Fibroblast of villous mesenchyme (primary cell): Measurements from ENCODE around the gene THSD4. TPM values are rescaled to one million over a fixed set of nuclear protein-coding genes. Genes with fewer than 3 reads are reported as not detected.

ENCODE experiments used
- DNase-seq: peaks from one replicate; pipeline ENCODE4 v3.0.0-alpha.2; 2010; ENCODE audit warnings: low read depth
- H3K4me3 ChIP-seq: 2 replicates; pipeline ENCODE4 v1.5.1; 2011; ENCODE audit warnings: low read depth, mild to moderate bottlenecking, low read length
- CTCF ChIP-seq: IDR thresholded peaks from 2 replicates; pipeline ENCODE4 v1.5.1; 2012; ENCODE audit warnings: low read depth, mild to moderate bottlenecking, low read length; ENCODE audit not compliant: insufficient read depth
- total RNA-seq: library from RNA; depleted of rRNA; stranded (reverse); fragments of >200 nt; gene quantifications from 2 replicates; pipeline ENCODE4 v1.2.3, GENCODE V29; 2012

Gene THSD4
- total RNA-seq, 1 donor = 76.4 TPM

- H3K4me3 ChIP-seq = no peak overlapping the region
- no peak for TF ChIP-seq CTCF
- DNase-seq = peak; percentile 58
Observed at GRCh38 chr15:71611553-71612396, 496.5 kb downstream of the THSD4 start.

- H3K4me3 ChIP-seq = no peak overlapping the region
- no peak for TF ChIP-seq CTCF
- no peak for DNase-seq
Observed at GRCh38 chr15:71612397-71612722, 497.1 kb downstream of the THSD4 start.

GRCh38 chr15:71612869-71613268 lies 497.6 kb downstream of the THSD4 start:
- no peak overlapping the region for H3K4me3 ChIP-seq
- no peak for DNase-seq
- no peak for TF ChIP-seq CTCF

GRCh38 chr15:71623111-71623510 lies 507.8 kb downstream of the THSD4 start:
- no peak overlapping the region for H3K4me3 ChIP-seq
- no peak for DNase-seq
- no peak for TF ChIP-seq CTCF

- TF ChIP-seq CTCF = no peak
- no peak overlapping the region for H3K4me3 ChIP-seq
- no peak for DNase-seq
Observed at GRCh38 chr15:71626596-71627088, 511.4 kb downstream of the THSD4 start.

- no peak for TF ChIP-seq CTCF
- no peak overlapping the region for H3K4me3 ChIP-seq
- DNase-seq = no peak
Observed at GRCh38 chr15:71627188-71627587, 511.9 kb downstream of the THSD4 start.
